NCI-H187 treated with DMSO at 0.1 percent for 48 hours (cell line): ENCODE measurements around the gene CRACR2A.

Source experiments
- DNase-seq: peaks from one replicate; lab custom pipeline; 2025; lab: John Stamatoyannopoulos, UW

The CRACR2A gene

GRCh38 chr12:3651585-3652424 is 101.1 kb downstream of the CRACR2A start:
- no peak for DNase-seq

GRCh38 chr12:3647504-3647903 is 105.4 kb downstream of the CRACR2A start:
- DNase-seq, result no peak

- no peak for DNase-seq
Measured at GRCh38 chr12:3646561-3647241, 106.2 kb downstream of the CRACR2A start.

- no peak for DNase-seq
Measured at GRCh38 chr12:3645091-3645490, 107.8 kb downstream of the CRACR2A start.

DNA sequence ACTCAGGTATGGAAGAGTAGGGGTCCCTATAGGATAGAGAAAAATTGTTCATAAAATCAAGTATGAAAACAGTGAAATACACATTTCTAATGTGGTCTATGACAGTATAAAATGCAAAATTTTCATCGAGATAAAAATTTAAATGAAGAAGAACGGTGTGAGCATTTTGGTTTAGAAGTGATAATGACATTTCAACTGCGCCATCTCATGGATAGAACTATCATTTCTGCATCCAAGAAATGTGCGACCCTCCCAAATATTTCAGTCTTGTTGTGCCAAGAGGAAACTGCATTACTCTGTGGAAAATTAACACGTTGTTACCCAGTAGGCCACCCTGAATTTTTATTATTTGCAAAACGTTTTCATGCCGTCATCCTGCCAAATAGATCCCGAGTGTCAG is 108.8 kb downstream of the CRACR2A start:
- no peak for DNase-seq

DNA sequence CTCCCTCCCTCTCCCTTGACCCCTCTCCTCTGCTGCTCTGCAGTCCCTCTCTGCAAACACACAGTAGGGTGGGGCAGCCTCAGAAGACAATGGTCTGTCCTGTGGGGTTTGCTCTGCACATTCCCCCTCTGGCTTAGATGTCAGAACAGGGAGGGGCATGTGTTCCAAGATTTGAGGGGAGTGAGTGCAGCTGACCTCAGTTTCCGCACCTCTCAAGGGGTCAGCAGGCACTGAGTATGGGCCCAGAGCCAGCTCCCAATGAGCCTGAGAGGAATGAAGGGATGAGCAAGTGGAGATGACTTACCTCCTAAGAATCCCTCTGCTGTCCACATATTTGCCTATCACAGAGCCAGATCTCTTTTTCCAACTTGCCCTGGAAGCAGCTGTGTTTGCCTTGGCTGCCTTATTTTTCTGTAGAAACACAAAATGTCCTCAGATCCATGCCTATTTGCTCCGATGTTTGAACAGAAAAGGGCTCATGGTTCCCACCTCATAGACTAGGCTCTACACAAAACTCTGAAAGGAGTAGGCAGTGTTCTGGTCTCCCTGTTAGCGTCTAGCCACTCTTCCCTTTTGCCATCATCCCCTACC is 111.4 kb downstream of the CRACR2A start:
- no peak for DNase-seq

GRCh38 chr12:3636328-3636727 is 116.6 kb downstream of the CRACR2A start:
- DNase-seq, result no peak

- DNase-seq, result no peak
Measured at GRCh38 chr12:3634348-3634747, 118.6 kb downstream of the CRACR2A start.

- no peak for DNase-seq
Measured at GRCh38 chr12:3633396-3633795, 119.5 kb downstream of the CRACR2A start.

DNA sequence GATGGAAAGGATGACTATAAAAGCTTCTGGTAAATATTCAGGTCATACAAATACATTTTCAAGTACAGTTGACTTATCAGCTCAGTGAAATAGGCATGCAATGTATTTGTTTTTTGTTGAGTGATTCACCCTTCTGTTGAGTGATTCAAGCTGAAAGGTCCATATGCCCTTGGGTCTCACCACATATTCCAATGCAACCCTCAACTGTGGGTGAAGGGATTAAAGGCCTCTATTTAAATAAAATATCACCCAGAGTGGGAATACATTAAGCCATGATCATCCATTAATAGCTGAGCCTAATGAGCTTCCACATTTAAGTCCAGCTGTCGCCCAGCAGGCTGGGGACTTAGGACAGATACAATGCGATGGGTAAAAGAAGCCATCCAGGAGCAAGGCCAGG is 120.2 kb downstream of the CRACR2A start:
- no peak for DNase-seq

DNA sequence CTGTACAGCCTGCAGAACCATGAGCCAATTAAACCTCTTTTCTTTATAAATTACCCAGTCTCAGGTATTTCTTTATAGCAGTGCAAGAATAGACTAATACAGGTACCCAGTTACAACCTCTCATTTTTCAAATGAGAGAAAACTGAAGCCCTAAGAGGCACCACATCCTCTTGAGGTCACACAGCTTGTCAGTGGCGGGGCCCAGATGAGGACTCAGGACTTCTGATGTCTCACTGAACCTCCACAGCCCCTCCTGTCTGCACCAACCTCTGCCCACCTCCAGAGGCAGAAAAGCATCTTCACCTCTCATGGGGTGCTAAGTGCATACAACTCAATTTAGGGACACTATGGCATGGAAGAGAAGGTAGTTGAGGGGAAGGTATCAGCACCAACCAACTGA is 120.7 kb downstream of the CRACR2A start:
- no peak for DNase-seq

DNA sequence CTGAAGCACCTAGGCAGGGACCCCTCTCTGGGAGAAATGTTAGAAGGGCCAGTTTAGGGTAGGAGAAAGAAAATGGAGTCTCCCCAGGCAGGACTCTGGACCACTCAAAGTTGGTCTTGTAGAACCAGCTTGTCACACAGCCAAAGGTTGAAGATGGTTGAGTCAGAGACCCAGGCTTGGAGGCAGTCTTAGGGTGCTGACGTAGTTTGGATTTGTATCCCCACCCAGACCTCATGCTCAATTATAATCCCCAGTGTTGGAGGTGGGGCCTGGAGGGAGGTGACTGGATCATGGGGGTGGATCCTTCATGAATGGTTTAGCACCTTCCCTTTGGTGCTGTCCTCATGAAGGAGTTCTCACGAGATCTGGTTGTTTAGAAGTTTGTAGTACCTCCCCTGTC is 121.2 kb downstream of the CRACR2A start:
- no peak for DNase-seq

- DNase-seq, result no peak
Measured at GRCh38 chr12:3631272-3631637, 121.7 kb downstream of the CRACR2A start.

GRCh38 chr12:3630621-3631271 is 122.2 kb downstream of the CRACR2A start:
- no peak for DNase-seq

- no peak for DNase-seq
Measured at GRCh38 chr12:3630111-3630510, 122.8 kb downstream of the CRACR2A start.

- DNase-seq, result no peak
Measured at GRCh38 chr12:3629057-3629830, 123.7 kb downstream of the CRACR2A start.

DNA sequence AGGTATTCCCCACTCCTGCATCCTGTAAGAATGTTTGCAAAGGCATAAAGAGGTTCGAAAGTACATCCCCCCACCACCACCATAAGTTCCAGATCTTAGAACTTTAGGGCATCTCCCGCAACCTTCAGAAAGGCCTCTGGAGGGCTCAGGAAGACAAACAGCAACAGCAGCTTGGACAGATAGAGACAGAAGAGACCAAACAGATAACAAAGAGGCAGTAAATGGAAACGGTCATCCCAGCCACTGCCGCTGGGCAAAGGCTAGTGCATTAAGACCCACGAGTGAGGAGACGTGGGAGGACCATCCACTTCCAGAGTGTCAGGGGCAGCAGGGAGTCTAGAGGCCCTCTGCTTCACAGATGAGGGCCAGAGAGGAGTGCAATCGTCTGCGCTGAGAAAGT is 124.3 kb downstream of the CRACR2A start:
- DNase-seq, result no peak

DNA sequence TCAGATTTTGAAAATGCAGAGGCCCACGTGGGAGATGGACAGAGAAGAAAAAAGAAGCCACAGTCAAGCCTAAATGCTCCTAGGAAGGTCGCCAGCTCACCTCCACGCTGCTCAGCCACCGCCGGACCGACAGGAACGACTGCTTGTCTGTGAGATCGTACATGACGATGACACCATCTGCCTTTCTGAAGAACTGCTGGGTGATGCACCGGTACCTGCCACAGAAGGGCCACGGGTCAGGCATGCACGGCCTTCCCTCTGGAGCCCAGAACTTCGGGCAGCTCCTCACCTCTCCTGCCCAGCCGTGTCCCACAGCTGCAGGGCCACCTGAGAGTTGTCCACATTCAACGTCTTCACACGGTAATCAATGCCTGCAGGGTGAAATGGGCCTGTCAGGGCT is 125.6 kb downstream of the CRACR2A start:
- DNase-seq, result no peak

DNA sequence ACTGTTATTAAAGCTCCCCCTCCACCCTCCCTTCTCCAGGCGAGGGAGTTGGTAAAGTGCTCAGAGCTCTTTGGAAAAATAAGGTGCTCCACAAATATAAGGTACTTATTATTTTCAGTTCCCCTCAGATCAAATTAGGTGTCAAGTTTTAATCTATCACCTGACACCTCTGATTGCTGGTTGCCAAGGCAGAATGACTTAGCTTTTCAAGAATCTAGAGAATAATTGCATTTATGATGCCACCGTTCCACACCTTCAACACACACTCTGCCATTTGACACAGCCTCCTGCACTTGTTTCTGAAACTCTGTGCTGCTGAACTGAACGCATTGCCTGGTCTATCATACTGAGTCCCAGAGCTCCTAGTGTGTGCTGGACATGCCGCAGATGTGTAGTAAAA is 128.6 kb downstream of the CRACR2A start:
- no peak for DNase-seq

DNA sequence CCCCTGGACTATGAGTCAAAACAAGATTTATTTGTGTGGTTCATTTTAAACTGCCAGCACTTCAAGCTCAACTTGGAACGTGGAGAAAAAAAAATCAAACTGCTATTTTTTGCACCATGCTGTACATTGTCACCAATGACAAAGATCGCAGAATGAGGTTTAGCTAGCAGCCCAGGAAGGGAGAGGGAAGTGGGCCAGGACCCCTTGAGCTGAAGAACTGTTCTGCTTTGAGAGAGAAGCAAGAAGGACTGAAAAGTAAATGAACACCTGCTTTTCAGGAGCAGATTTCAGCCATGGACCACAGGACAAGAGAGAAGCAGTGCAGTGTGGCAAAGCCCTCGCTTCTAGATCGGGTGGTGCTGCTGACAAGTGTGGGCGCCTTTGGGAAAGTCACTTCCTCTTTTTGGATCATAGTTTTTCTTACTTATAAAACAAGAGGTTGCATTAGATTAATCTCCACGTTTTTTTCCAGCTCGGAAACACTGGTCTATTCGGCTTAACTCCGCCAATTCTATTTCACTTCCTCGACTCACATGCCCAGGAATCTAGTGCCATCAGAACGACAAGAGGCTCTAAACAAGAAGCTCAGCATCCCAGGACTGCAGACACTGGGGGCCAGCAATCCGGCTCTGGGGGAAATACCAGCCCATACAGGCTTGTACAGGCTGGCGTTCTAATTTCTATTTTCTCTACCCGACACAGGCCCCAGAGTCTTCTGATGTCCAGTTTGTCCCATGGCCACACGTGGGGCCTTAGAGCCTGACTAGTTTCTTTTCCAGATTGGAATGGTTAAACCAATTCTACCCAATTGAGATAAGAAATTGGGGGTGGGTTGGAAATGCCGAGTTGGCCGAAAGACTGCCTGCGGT is 129.9 kb downstream of the CRACR2A start:
- no peak for DNase-seq
